Omental fat pad (tissue), 4 donors: ENCODE results near the gene URM1. TPM values are rescaled to one million over a fixed set of nuclear protein-coding genes. Genes with fewer than 3 reads are reported as not detected.

Source experiments
- ATAC-seq: fragments of 150-250 bp; one replicate; pipeline ENCODE4 v1.9.1; 2016; ENCODE audit warnings: mild to moderate bottlenecking, moderate library complexity; ENCODE audit not compliant: low FRiP score
- DNase-seq: peaks from one replicate; pipeline ENCODE4 v3.0.0-alpha.2; 2019; ENCODE audit warnings: low spot score
- total RNA-seq, 4 donors: library from RNA; depleted of rRNA; stranded (reverse); fragments of >200 nt; gene quantifications; one replicate each; pipeline ENCODE4 v1.1.0, GENCODE V29; 2016
- TF ChIP-seq, protein P1 (sequence below), 3 donors: fragments of 450-650 bp; IDR thresholded peaks; one replicate each; pipeline ENCODE4 v1.5.1; 2016 to 2017; ENCODE audit warnings: antibody characterized with exemption in 3 of 3, mild to moderate bottlenecking in 3 of 3, moderate library complexity in 2 of 3

Gene URM1
- total RNA-seq, 4 donors from 2014 or later: 19.8 to 26.0 (median 23.8) TPM

DNA sequence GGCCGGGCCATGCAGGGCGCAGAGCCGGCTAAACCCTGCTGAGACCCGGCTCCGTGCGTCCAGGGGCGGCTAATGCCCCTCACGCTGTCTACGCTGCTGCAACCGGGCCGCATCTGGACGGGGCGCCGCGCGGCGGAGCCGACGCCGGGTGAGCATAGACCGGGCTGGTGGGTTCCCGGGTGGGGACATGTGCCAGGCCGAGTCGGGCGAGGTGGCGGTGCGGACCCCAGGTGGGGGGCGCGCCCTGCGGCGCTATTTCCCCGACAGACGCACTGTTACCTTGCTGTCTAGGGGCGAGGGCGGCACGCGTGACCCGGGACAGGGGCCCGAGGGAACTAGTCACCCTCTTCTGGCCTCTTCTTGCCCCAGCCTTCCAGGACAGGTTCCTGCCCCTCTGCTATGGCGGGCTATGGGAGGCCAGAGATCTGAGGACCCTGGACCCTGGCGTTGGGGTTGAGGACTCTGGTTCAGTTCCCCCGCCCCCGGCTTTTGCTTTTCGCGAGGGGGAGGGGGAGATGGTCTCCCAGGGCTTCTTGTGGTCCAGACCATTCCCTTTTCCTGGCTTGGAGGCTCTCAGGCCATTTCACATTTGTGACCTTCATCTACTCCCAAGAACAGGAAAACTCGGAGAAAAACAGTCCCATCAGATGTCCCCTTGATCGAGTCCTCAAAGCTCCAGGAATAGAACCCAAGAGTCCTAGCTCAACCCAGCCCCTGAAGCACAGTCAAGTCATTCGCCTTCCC, 30.3 kb upstream of the URM1 start:
- no peak for DNase-seq
- ATAC-seq: peak; percentile 13
- TF ChIP-seq, protein P1, sequence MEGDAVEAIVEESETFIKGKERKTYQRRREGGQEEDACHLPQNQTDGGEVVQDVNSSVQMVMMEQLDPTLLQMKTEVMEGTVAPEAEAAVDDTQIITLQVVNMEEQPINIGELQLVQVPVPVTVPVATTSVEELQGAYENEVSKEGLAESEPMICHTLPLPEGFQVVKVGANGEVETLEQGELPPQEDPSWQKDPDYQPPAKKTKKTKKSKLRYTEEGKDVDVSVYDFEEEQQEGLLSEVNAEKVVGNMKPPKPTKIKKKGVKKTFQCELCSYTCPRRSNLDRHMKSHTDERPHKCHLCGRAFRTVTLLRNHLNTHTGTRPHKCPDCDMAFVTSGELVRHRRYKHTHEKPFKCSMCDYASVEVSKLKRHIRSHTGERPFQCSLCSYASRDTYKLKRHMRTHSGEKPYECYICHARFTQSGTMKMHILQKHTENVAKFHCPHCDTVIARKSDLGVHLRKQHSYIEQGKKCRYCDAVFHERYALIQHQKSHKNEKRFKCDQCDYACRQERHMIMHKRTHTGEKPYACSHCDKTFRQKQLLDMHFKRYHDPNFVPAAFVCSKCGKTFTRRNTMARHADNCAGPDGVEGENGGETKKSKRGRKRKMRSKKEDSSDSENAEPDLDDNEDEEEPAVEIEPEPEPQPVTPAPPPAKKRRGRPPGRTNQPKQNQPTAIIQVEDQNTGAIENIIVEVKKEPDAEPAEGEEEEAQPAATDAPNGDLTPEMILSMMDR (IDR thresholded peaks at IDR 0.05): no peak

DNA sequence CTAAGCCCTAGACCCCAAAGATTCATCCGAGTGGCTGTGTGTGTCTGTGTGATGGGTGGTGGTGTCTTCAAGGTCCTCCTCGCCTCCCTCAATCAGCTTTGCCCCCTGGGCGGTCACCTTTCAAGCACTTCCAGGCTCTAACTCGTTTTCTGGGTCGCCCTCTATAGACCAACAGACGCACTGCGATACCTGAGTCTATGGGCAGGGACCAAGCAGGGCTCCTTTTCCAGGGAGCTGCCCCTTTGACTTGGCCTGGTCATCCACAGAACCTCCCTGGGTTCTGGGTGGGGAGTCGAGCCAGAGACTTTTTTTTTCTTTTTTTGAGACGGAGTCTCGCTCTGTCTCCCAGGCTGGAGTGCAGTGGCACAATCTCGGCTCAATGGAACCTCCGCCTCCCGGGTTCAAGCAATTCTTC, 29.7 kb upstream of the URM1 start:
- ATAC-seq: no peak
- TF ChIP-seq, protein P1 (IDR thresholded peaks at IDR 0.05): no peak

DNA sequence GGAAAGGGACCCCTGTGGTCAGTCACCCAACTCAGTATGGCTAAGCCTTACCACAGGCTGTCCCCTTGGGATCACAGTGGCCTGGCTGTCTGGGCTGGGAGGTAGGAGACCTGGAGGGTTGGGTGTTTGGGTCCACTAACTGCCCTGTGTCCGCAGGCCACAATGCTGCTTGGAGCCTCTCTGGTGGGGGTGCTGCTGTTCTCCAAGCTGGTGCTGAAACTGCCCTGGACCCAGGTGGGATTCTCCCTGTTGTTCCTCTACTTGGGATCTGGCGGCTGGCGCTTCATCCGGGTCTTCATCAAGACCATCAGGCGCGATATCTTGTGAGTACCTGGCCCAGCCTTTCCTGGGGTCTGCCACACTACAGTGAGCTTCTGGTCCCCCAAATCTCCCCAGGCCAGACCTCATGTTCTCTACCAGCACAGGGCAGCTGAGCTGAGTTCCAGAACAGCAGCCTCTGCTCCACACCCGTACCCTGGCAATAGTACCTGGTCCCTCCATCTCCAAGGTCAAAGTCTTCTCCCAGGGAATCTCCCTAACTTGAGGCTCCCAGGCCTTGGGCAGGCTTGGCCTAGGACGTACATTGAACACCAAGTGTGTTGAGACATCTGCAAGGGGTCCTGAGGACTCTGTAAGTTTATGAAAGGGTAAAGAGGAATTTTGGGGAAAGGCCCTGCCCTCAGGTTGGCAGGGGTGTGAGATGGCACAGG, 28.0 kb upstream of the URM1 start:
- TF ChIP-seq, protein P1 (IDR thresholded peaks at IDR 0.05): no peak
- ATAC-seq: no peak
- DNase-seq: no peak

More for the DNA sequence above, 29.7 kb upstream of the URM1 start:
- DNase-seq: no peak

DNA sequence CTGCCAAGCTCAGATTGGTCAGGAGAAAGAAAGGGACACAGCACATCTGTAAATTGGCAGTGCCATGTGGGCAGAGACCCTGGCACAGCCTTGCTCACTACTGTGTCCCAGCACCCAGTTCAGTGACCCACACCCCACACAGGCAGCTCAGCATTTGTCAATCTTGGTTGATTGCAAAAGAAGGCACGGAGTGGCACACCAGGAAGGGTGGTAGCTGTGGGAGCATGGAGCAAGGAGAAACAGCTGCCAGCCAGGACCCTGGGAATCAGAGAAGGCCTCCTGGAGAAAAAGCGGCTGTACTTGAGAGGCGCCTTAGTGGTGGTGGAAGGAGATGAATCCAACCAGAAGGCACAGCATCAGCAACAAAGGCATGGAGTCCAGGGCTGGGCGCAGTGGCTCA, 27.3 kb upstream of the URM1 start:
- TF ChIP-seq, protein P1 (IDR thresholded peaks at IDR 0.05): no peak
- no peak for DNase-seq

DNA sequence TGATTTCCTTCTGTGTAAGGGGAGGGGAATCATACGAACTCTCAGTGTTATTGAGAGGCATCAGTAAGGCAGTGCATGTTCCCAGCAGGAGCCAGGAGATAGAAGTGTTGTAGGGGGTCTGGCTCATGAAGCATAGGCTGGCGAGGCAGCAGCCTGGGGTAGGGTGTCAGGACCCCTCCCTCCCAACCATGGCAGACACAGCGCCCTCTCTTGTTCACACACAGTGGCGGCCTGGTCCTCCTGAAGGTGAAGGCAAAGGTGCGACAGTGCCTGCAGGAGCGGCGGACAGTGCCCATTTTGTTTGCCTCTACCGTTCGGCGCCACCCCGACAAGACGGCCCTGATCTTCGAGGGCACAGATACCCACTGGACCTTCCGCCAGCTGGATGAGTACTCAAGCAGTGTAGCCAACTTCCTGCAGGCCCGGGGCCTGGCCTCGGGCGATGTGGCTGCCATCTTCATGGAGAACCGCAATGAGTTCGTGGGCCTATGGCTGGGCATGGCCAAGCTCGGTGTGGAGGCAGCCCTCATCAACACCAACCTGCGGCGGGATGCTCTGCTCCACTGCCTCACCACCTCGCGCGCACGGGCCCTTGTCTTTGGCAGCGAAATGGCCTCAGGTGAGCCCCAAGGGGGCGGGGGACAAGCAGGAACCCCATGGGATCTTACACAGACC, 26.1 kb upstream of the URM1 start:
- DNase-seq (no peak), ATAC-seq (no peak)
- TF ChIP-seq, protein P1 (IDR thresholded peaks at IDR 0.05): no peak

More for the DNA sequence above, 27.3 kb upstream of the URM1 start:
- ATAC-seq: no peak

DNA sequence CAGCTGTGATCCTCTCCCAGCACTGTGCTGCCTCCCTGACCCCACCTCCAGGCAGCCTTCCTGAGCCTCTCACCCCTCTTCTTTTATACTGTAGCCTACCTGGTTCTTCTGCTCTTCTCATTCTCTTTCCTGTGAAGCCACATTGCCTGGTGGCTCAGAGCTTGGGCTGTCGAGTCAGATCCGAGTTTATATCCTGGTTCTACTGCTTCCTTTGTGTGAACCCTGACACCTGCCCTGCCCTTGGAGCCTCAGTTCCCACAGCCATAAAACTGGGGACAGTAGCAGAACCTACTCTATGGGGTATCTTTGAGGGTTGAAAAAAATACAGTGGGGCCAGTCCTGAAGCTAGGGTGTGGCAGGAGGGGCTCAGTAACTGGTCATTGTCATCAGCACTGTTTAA, 22.0 kb upstream of the URM1 start:
- ATAC-seq: no peak
- DNase-seq: no peak

More for the DNA sequence above, 22.0 kb upstream of the URM1 start:
- TF ChIP-seq, protein P1 (IDR thresholded peaks at IDR 0.05): no peak
